CD1c-positive myeloid dendritic cell (primary cell): ENCODE data around the gene USH2A.

Experiments used
- DNase-seq: peaks from one replicate; pipeline ENCODE4 v3.0.0-alpha.2; 2016; ENCODE audit errors: extremely low spot score

The USH2A gene

GRCh38 chr1:216422821-216423520, at the start of gene USH2A:
USH2A (minus strand) TSS chr1:216423448; CDS start chr1:216422336, 1,112 bp downstream.
- DNase-seq = no peak

- no peak for DNase-seq
Measured at GRCh38 chr1:216466162-216466801, 43.0 kb upstream of the USH2A start.

GRCh38 chr1:216464489-216464888, 41.2 kb upstream of the USH2A start:
- DNase-seq = no peak

- DNase-seq = no peak
Measured at GRCh38 chr1:216462066-216462775, 39.0 kb upstream of the USH2A start.

- no peak for DNase-seq
Measured at GRCh38 chr1:216461466-216461865, 38.2 kb upstream of the USH2A start.

GRCh38 chr1:216459651-216460207, 36.5 kb upstream of the USH2A start:
- no peak for DNase-seq

GRCh38 chr1:216458812-216459211, 35.6 kb upstream of the USH2A start:
- DNase-seq = no peak

GRCh38 chr1:216457356-216457755, 34.1 kb upstream of the USH2A start:
- no peak for DNase-seq

GRCh38 chr1:216456682-216457081, 33.4 kb upstream of the USH2A start:
- DNase-seq = no peak

- no peak for DNase-seq
Measured at GRCh38 chr1:216453777-216454176, 30.5 kb upstream of the USH2A start.

GRCh38 chr1:216450227-216450626, 27.0 kb upstream of the USH2A start:
- no peak for DNase-seq

GRCh38 chr1:216448011-216448510, 24.8 kb upstream of the USH2A start:
- no peak for DNase-seq

- no peak for DNase-seq
Measured at GRCh38 chr1:216437603-216438002, 14.4 kb upstream of the USH2A start.

GRCh38 chr1:216434232-216434631, 11.0 kb upstream of the USH2A start:
- no peak for DNase-seq

- no peak for DNase-seq
Measured at GRCh38 chr1:216433175-216433574, 9.9 kb upstream of the USH2A start.

- no peak for DNase-seq
Measured at GRCh38 chr1:216430744-216431143, 7.5 kb upstream of the USH2A start.

- no peak for DNase-seq
Measured at GRCh38 chr1:216425577-216425976, 2.3 kb upstream of the USH2A start.

GRCh38 chr1:216420746-216421145, 2.5 kb downstream of the USH2A start:
- DNase-seq = no peak

GRCh38 chr1:216420263-216420662, 3.0 kb downstream of the USH2A start:
- DNase-seq = no peak

- no peak for DNase-seq
Measured at GRCh38 chr1:216416488-216416887, 6.8 kb downstream of the USH2A start.

GRCh38 chr1:216410026-216410425, 13.2 kb downstream of the USH2A start:
- DNase-seq = no peak

GRCh38 chr1:216390956-216391355, 32.3 kb downstream of the USH2A start:
- no peak for DNase-seq
